ENCODE data around the gene TMEM203.
A peak's percentile ranks its signal among the peaks of the same experiment; 100 is the strongest.

TMEM203 gene

DNA sequence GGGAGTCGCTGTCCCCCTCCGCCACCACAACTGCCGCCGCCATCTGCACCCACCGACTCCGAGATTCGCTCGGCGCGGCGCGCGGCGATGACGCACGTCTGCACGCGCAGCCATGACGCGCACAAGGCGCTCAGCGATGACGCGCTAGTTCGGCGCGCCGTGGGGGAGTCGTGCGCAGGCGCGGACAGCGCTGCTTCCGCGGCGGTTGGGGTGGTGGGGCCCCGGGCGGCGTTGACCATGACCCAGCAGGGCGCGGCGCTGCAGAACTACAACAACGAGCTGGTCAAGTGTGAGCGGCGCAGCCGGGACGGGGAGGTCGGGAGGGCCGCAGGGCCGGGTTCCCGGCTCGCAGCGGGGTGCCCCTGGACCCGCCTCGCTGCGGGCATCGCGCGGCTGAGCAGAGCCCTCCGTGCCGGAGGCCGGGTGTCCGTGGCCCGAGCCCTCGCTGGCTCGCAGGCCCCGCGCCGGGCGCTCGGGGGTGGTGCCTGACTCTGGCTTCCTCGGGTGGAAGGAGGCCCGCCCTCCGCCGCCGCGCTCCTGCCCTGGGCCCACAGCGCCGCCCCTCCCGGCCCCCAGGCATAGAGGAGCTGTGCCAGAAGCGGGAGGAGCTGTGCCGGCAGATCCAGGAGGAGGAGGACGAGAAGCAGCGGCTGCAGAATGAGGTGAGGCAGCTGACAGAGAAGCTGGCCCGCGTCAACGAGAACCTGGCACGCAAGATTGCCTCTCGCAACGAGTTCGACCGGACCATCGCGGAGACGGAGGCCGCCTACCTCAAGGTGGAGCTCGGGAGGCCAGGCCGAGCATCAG lies 16.8 kb downstream of the TMEM203 start, which contains the start of the genes ANAPC2 and SSNA1:
Gene ANAPC2 (minus strand): TSS at position 71 of the 807 bp plus-strand sequence. CDS start 28 bp downstream, at position 43.
Gene SSNA1 (plus strand): TSS at position 187 of the 807 bp plus-strand sequence. CDS start 51 bp downstream, at position 238.
- Histone ChIP-seq H3K27ac (ENCODE audit: low read depth, low read length) (peak within 1 kb of the TSS; percentile 46; the same call in 1 of the 2 replicates), H3K9ac (ENCODE audit: low read length) (peak within 1 kb of the TSS; percentile 81), H3K9me3 (ENCODE audit: control insufficient read depth, insufficient read depth, low read depth, low read length) (no peaks in the 10 kb centered on the region), H3K27me3 (ENCODE audit: control insufficient read depth, insufficient read depth, low read length) (no peaks in the 10 kb centered on the region), H3K4me1 (ENCODE audit: control insufficient read depth, insufficient read depth, low read length) (peaks cover 11% of the 10 kb centered on the region), H3K4me3 (ENCODE audit: low read depth, low read length) (peak within 1 kb of the TSS; percentile 95), H3K36me3 (ENCODE audit: control insufficient read depth, insufficient read depth, low read length) (peaks cover 49% of the 10 kb centered on the region)

DNA sequence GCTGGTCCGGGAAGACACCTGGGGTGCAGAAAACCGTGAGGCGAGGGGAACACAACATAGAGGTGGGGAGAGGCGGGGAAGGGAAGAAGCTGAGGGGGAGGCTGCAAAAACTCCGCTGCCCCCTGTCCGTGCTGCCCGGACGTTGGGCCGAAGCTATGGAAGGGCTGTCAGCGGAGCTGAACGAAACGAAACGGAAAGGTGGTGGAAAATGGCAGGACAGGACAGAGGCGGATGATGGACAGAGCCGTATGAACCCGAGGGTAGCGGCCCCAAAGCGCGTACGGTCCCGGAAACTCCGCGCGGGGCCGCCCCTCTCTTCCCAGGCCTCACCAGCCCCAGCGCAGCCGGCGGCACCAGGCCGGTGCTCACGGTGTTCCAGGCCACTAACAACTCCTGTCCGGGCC lies 17.4 kb downstream of the TMEM203 start:
- no peaks in the 10 kb centered on the region for H3K27me3 ChIP-seq (ENCODE audit: control insufficient read depth, insufficient read depth, low read length)
- H3K9ac ChIP-seq (ENCODE audit: low read length): peak overlapping the region; percentile 81
- H3K4me3 ChIP-seq (ENCODE audit: low read depth, low read length): peak overlapping the region; percentile 95
- peaks cover 11% of the 10 kb centered on the region for H3K4me1 ChIP-seq (ENCODE audit: control insufficient read depth, insufficient read depth, low read length)
- no peaks in the 10 kb centered on the region for H3K9me3 ChIP-seq (ENCODE audit: control insufficient read depth, insufficient read depth, low read depth, low read length)
- H3K27ac ChIP-seq (ENCODE audit: low read depth, low read length): no peak overlapping the region; the same call in 1 of the 2 replicates
- peaks cover 55% of the 10 kb centered on the region for H3K36me3 ChIP-seq (ENCODE audit: control insufficient read depth, insufficient read depth, low read length)

DNA sequence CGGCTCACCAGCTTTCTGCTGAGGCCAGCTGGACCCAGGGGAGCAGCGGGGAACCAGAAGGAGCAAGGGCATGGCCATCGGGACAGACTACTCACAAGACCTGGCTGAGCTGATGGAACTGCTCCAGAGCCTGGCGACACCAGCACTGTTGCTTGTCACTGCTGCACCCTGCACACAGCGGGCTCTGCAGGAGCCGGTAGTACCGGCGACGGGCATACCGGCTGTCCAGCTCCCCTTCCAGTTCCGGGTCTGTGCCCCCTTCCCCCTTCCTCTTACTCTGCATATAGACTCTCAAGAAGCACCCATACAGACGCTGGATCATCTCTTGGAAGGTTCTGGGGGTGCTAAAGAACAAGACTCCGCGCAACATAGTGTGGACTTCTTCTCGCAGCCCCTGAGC lies 18.1 kb downstream of the TMEM203 start:
- Histone ChIP-seq H3K27ac (ENCODE audit: low read depth, low read length) (no peak overlapping the region), H3K36me3 (ENCODE audit: control insufficient read depth, insufficient read depth, low read length) (peaks cover 62% of the 10 kb centered on the region), H3K4me1 (ENCODE audit: control insufficient read depth, insufficient read depth, low read length) (peaks cover 11% of the 10 kb centered on the region), H3K9ac (ENCODE audit: low read length) (peak overlapping the region; percentile 81), H3K9me3 (ENCODE audit: control insufficient read depth, insufficient read depth, low read depth, low read length) (no peaks in the 10 kb centered on the region), H3K4me3 (ENCODE audit: low read depth, low read length) (peak overlapping the region; percentile 95), H3K27me3 (ENCODE audit: control insufficient read depth, insufficient read depth, low read length) (no peaks in the 10 kb centered on the region)

DNA sequence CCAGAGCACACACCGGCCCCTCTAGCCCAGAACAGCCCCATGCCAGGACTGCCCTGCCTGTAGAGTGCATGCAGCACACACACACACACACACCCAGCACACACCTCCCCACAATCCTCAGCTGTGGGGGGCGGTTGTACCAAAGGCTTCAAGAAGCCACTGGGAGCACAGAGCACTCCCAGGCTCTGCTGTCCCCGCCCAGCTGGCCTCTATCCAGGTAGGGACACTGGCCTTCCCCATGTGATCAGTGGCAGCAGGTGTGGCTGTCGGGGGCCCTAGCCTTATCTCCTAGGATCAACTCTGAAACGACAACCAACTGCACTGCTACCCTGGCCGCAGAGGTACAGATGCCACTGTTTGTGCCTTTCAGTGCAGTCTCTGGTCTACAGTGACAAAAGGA lies 19.1 kb downstream of the TMEM203 start:
- Histone ChIP-seq H3K9me3 (ENCODE audit: control insufficient read depth, insufficient read depth, low read depth, low read length) (no peaks in the 10 kb centered on the region), H3K4me1 (ENCODE audit: control insufficient read depth, insufficient read depth, low read length) (peaks cover 11% of the 10 kb centered on the region), H3K27me3 (ENCODE audit: control insufficient read depth, insufficient read depth, low read length) (no peaks in the 10 kb centered on the region), H3K9ac (ENCODE audit: low read length) (no peak overlapping the region), H3K27ac (ENCODE audit: low read depth, low read length) (no peak overlapping the region), H3K36me3 (ENCODE audit: control insufficient read depth, insufficient read depth, low read length) (peaks cover 63% of the 10 kb centered on the region), H3K4me3 (ENCODE audit: low read depth, low read length) (no peak overlapping the region)

DNA sequence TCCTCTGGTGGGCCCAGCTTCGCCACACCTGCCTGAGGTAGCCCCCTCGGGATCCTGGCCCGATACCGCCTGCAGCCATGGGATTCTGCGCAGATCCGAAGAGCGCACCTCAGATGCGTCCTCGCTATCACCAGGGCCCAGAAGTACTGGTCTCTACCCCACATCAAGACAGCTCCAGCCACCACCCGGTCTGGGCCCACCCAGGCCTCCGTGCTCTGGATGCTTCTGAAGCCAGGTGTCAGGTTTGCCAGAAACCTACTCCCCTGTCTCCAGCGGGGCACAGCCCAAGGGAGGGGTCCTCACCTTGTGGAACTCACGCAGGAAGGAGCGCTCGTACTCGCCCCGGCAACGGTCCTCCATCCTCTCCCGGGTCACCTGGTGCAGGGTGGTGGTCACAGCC lies 19.5 kb downstream of the TMEM203 start:
- Histone ChIP-seq H3K4me3 (ENCODE audit: low read depth, low read length) (no peak overlapping the region), H3K9me3 (ENCODE audit: control insufficient read depth, insufficient read depth, low read depth, low read length) (no peaks in the 10 kb centered on the region), H3K27ac (ENCODE audit: low read depth, low read length) (no peak overlapping the region), H3K9ac (ENCODE audit: low read length) (no peak overlapping the region), H3K27me3 (ENCODE audit: control insufficient read depth, insufficient read depth, low read length) (no peaks in the 10 kb centered on the region), H3K36me3 (ENCODE audit: control insufficient read depth, insufficient read depth, low read length) (peaks cover 61% of the 10 kb centered on the region), H3K4me1 (ENCODE audit: control insufficient read depth, insufficient read depth, low read length) (peaks cover 11% of the 10 kb centered on the region)

DNA sequence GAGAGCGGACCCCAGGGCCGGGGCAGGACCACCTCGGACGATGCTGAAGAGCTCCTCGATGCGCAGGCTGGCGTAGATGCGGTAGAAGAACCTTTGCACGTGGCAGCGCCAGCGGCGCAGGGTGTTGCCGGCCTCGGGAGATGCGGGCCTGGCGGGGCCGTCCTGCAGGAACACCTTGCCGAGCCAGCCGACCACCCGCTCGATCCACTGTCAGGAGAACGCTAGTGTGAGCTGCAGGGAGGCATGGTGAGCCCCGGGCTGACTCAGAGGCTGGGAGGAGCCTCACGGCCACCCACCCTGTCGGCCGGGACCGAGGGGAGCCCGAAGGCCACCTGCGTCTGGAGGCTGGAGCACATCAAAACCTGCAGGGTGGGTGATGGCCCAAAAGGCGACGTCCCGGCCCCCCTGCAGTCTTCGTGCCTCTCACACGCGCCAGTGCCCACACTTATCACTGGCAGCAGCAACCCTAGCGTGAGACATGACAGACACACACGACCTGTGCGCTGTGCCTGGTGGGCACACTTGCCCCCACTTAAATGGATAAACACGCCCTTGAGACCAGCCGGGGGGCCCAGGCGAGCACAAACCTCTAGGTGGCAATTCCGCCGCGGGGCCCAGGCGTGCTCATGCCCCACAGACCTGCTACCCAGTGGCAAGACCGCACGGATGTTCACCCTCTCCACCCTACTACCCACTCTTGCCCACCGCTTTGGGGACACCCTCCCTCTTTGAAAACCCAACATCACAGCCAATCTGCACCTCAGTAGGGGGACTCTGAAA lies 20.4 kb downstream of the TMEM203 start:
- H3K9ac ChIP-seq (ENCODE audit: low read length): no peak overlapping the region
- no peak overlapping the region for H3K27ac ChIP-seq (ENCODE audit: low read depth, low read length)
- H3K36me3 ChIP-seq (ENCODE audit: control insufficient read depth, insufficient read depth, low read length): peaks cover 64% of the 10 kb centered on the region
- no peak overlapping the region for H3K4me3 ChIP-seq (ENCODE audit: low read depth, low read length)
- no peaks in the 10 kb centered on the region for H3K9me3 ChIP-seq (ENCODE audit: control insufficient read depth, insufficient read depth, low read depth, low read length)
- no peaks in the 10 kb centered on the region for H3K27me3 ChIP-seq (ENCODE audit: control insufficient read depth, insufficient read depth, low read length)
- peaks cover 11% of the 10 kb centered on the region for H3K4me1 ChIP-seq (ENCODE audit: control insufficient read depth, insufficient read depth, low read length)

DNA sequence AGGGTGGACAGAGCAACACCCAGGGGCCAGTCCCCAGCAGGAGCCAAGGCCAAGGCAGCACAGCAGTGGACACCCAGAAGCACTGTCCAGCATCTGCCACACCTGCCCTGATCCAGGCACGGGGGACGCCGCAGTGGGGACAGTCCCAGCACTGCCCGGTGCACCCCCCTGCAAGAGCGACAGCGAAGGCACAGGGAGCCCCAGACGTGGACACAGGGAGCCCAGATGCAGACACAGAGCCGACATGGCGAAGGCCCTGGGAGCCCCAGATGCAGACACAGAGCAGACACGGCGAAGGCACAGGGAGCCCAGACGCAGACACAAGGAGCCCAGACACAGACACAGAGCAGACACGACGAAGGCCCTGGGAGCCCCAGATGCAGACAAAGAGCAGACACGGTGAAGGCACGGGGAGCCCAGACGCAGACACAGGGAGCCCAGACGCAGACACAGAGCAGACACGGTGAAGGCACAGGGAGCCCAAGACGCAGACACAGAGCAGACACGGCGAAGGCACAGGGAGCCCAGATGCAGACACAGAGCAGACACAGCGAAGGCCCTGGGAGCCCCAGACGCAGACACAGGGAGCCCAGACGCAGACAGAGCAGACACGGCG lies 21.4 kb downstream of the TMEM203 start:
- Histone ChIP-seq H3K4me1 (ENCODE audit: control insufficient read depth, insufficient read depth, low read length) (peaks cover 4% of the 10 kb centered on the region; the same call in 1 of the 2 replicates), H3K9ac (ENCODE audit: low read length) (no peak overlapping the region), H3K27ac (ENCODE audit: low read depth, low read length) (no peak overlapping the region), H3K9me3 (ENCODE audit: control insufficient read depth, insufficient read depth, low read depth, low read length) (no peaks in the 10 kb centered on the region), H3K36me3 (ENCODE audit: control insufficient read depth, insufficient read depth, low read length) (peaks cover 69% of the 10 kb centered on the region), H3K27me3 (ENCODE audit: control insufficient read depth, insufficient read depth, low read length) (no peaks in the 10 kb centered on the region), H3K4me3 (ENCODE audit: low read depth, low read length) (no peak overlapping the region)

DNA sequence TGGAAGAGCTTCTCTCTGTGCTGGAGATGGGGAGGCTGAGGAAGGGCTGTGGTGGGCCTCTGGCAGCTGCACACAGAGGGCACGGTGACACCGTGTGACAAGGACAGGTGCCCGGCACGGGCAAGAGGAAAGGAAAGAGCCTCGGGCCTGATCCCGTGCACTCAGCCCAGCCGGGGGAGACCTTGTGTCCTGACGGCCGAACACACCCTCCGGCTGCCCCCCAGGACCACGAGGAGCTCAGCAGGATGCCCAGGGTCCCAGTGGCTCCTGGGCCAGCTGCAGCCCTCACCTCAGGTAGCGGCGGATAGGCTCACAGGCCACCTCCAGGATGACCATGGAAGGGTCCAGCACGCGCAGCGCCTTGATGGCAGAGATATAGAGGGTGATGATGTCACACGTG lies 22.6 kb downstream of the TMEM203 start:
- peaks cover 69% of the 10 kb centered on the region for H3K36me3 ChIP-seq (ENCODE audit: control insufficient read depth, insufficient read depth, low read length)

DNA sequence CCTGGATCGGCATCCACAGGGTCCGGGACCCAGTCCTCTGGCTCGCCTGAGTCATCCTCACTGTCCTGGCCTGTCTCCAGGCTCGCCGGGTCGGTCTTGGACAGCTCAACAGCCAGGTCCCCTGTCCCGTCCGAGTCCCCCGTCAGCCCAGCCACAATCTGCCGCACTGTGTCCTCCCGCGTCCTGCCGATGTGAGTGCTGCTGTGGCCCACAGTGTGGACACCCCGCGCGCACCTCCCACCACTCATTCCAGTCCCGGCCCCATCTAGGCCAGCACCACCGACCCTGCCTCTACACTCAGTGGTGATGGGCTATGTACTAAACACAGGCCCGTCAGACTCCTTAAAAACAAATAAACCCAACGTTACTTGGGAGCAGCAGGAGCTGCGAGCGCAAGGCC lies 23.8 kb downstream of the TMEM203 start:
- H3K4me3 ChIP-seq (ENCODE audit: low read depth, low read length): no peak overlapping the region
- H3K9me3 ChIP-seq (ENCODE audit: control insufficient read depth, insufficient read depth, low read depth, low read length): no peaks in the 10 kb centered on the region
- H3K4me1 ChIP-seq (ENCODE audit: control insufficient read depth, insufficient read depth, low read length): no peaks in the 10 kb centered on the region
- H3K36me3 ChIP-seq (ENCODE audit: control insufficient read depth, insufficient read depth, low read length): peaks cover 73% of the 10 kb centered on the region
- no peak overlapping the region for H3K9ac ChIP-seq (ENCODE audit: low read length)
- no peaks in the 10 kb centered on the region; the same call in 1 of the 2 replicates for H3K27me3 ChIP-seq (ENCODE audit: control insufficient read depth, insufficient read depth, low read length)
- H3K27ac ChIP-seq (ENCODE audit: low read depth, low read length): no peak overlapping the region

More for the DNA sequence above, 22.6 kb downstream of the TMEM203 start:
- H3K4me1 ChIP-seq (ENCODE audit: control insufficient read depth, insufficient read depth, low read length): peaks cover 4% of the 10 kb centered on the region; the same call in 1 of the 2 replicates
- no peak overlapping the region for H3K9ac ChIP-seq (ENCODE audit: low read length)
- no peaks in the 10 kb centered on the region for H3K9me3 ChIP-seq (ENCODE audit: control insufficient read depth, insufficient read depth, low read depth, low read length)
- H3K27me3 ChIP-seq (ENCODE audit: control insufficient read depth, insufficient read depth, low read length): no peaks in the 10 kb centered on the region
- H3K27ac ChIP-seq (ENCODE audit: low read depth, low read length): no peak overlapping the region
- no peak overlapping the region for H3K4me3 ChIP-seq (ENCODE audit: low read depth, low read length)

DNA sequence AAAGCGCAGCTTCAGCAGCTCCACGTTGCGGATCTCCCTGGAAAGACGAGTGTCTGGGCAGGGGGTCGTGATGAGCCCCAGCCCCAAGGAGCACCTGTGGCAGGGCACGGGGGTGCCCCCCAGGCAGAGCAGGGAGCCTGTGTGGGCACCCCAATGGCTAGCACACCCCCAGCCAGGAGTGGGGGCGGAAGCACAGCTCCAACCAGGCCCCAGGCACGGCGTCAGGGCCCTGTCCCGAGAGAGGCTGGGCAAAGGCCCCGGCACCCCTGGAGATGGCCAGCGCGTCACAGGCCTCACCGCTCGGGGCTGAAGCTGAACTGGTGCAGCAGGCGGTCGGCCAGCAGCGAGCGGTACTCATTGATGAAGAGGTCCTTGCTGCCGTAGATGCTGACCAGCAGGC lies 25.0 kb downstream of the TMEM203 start:
- Histone ChIP-seq H3K27me3 (ENCODE audit: control insufficient read depth, insufficient read depth, low read length) (peaks cover 10% of the 10 kb centered on the region; the same call in 1 of the 2 replicates), H3K9me3 (ENCODE audit: control insufficient read depth, insufficient read depth, low read depth, low read length) (no peaks in the 10 kb centered on the region), H3K4me3 (ENCODE audit: low read depth, low read length) (no peak overlapping the region), H3K4me1 (ENCODE audit: control insufficient read depth, insufficient read depth, low read length) (no peaks in the 10 kb centered on the region), H3K27ac (ENCODE audit: low read depth, low read length) (no peak overlapping the region), H3K9ac (ENCODE audit: low read length) (no peak overlapping the region), H3K36me3 (ENCODE audit: control insufficient read depth, insufficient read depth, low read length) (peaks cover 62% of the 10 kb centered on the region)

Measured in HUES6 (cell line).